ENCODE data around the gene LMCD1. TPM values are rescaled to one million over a fixed set of nuclear protein-coding genes. Genes with fewer than 3 reads are reported as not detected.

The LMCD1 gene
- polyA plus RNA-seq, 3 donors, result 0.09 to 0.51 TPM; not detected in 1

DNA sequence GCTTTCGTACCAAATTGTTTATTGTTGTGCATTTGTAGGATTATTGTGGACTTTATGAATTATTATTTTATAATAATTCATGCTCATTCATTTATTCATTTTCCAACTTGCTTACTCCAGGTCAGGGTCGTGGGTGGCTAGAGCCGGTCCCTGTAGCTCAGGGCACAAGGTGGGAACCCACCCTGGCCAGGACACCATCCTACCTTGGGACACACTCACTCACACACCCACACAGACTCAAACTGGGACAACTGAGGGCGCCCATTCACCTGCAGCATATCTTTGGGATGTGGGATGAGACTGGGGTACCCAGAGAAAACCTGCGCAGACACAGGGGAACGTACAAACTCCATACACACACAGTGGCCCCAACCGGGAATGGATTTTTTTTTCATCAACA lies 102.4 kb downstream of the LMCD1 start:
- no peak for DNase-seq
- Mint-ChIP-seq H3K4me1 (no peaks in the 10 kb centered on the region), H3K27ac (peak overlapping the region in 1 of 7 donors; percentile 11), H3K9me3 (no peaks in the 10 kb centered on the region), H3K27me3 (ENCODE audit: low read depth in 3 of 3) (peaks cover 0 to 2% (median 1%) of the 10 kb centered on the region in 3 donors), H3K4me3 (no peak overlapping the region), H3K36me3 (no peaks in the 10 kb centered on the region)
- H4K20me1 ChIP-seq (ENCODE audit: insufficient read depth, low read length), result no peaks in the 10 kb centered on the region
- TF ChIP-seq, protein P1, sequence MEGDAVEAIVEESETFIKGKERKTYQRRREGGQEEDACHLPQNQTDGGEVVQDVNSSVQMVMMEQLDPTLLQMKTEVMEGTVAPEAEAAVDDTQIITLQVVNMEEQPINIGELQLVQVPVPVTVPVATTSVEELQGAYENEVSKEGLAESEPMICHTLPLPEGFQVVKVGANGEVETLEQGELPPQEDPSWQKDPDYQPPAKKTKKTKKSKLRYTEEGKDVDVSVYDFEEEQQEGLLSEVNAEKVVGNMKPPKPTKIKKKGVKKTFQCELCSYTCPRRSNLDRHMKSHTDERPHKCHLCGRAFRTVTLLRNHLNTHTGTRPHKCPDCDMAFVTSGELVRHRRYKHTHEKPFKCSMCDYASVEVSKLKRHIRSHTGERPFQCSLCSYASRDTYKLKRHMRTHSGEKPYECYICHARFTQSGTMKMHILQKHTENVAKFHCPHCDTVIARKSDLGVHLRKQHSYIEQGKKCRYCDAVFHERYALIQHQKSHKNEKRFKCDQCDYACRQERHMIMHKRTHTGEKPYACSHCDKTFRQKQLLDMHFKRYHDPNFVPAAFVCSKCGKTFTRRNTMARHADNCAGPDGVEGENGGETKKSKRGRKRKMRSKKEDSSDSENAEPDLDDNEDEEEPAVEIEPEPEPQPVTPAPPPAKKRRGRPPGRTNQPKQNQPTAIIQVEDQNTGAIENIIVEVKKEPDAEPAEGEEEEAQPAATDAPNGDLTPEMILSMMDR (IDR thresholded peaks at IDR 0.05), result no peak
- H3K4me3 ChIP-seq (replicated peaks in 1 of 3; ENCODE audit: low read depth in 2 of 3, low read length in 3 of 3), result no peak overlapping the region
- H3K79me2 ChIP-seq (ENCODE audit: insufficient read depth, low read length), result no peaks in the 10 kb centered on the region
- intact Hi-C loops (cut with micrococcal nuclease), result no loop called here
- no peaks in the 10 kb centered on the region for H3K27me3 ChIP-seq (ENCODE audit: control insufficient read depth in 2 of 2, insufficient read depth in 2 of 2, low read length in 2 of 2)
- H3K9me3 ChIP-seq (replicated peaks in 1 of 2; ENCODE audit: control insufficient read depth in 1 of 2, insufficient read depth in 1 of 2, low read length in 2 of 2), result no peaks in the 10 kb centered on the region
- H3K4me2 ChIP-seq (replicated peaks; ENCODE audit: extremely low read depth, low read length, poor library complexity, severe bottlenecking), result no peak overlapping the region
- H3K4me1 ChIP-seq (ENCODE audit: control insufficient read depth in 1 of 2, insufficient read depth in 2 of 2, low read length in 2 of 2), result no peaks in the 10 kb centered on the region
- no peak overlapping the region for H2AFZ ChIP-seq (ENCODE audit: insufficient read depth, low read depth, low read length, poor library complexity, severe bottlenecking)
- no CpG with 5 or more reads among the region's 7 CpGs for WGBS (ENCODE audit: insufficient coverage)
- no peak overlapping the region for H3K9ac ChIP-seq (ENCODE audit: insufficient read depth, low read length, poor library complexity, severe bottlenecking)
- H3K36me3 ChIP-seq (replicated peaks in 1 of 2; ENCODE audit: control insufficient read depth in 1 of 2, insufficient read depth in 2 of 2, low read length in 2 of 2), result no peaks in the 10 kb centered on the region
- H3K27ac ChIP-seq (ENCODE audit: low read depth in 1 of 2, low read length in 2 of 2), result no peak overlapping the region

DNA sequence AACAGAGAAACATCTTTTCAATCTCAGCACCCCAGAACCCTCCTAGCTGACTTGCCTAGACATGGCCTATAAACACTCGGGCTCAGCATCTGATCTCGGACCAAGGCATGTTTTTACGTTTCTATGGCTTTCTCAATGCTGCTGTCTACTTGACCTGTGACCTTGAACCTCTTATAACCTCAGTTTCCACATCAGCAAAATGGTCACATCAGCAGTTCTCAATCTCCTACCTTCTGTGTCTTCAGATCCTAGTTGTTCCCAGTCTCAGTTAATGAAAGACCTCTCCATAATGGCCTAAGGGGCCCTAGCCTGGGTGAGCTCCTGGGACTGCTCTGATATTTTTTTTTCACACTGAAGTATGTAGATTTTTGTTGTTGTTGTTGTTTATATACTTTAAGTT lies 103.4 kb downstream of the LMCD1 start:
- Histone ChIP-seq H3K27me3 (ENCODE audit: control insufficient read depth in 2 of 2, insufficient read depth in 2 of 2, low read length in 2 of 2) (no peaks in the 10 kb centered on the region), H3K79me2 (ENCODE audit: insufficient read depth, low read length) (no peaks in the 10 kb centered on the region), H3K4me3 (replicated peaks in 1 of 3; ENCODE audit: low read depth in 2 of 3, low read length in 3 of 3) (no peak overlapping the region), H4K20me1 (ENCODE audit: insufficient read depth, low read length) (no peaks in the 10 kb centered on the region), H3K9me3 (replicated peaks in 1 of 2; ENCODE audit: control insufficient read depth in 1 of 2, insufficient read depth in 1 of 2, low read length in 2 of 2) (no peaks in the 10 kb centered on the region), H3K4me2 (replicated peaks; ENCODE audit: extremely low read depth, low read length, poor library complexity, severe bottlenecking) (no peak overlapping the region), H3K36me3 (replicated peaks in 1 of 2; ENCODE audit: control insufficient read depth in 1 of 2, insufficient read depth in 2 of 2, low read length in 2 of 2) (no peaks in the 10 kb centered on the region), H3K27ac (ENCODE audit: low read depth in 1 of 2, low read length in 2 of 2) (no peak overlapping the region), H3K4me1 (ENCODE audit: control insufficient read depth in 1 of 2, insufficient read depth in 2 of 2, low read length in 2 of 2) (no peaks in the 10 kb centered on the region), H3K9ac (ENCODE audit: insufficient read depth, low read length, poor library complexity, severe bottlenecking) (no peak overlapping the region), H2AFZ (ENCODE audit: insufficient read depth, low read depth, low read length, poor library complexity, severe bottlenecking) (no peak overlapping the region)
- H3K27me3 Mint-ChIP-seq (ENCODE audit: low read depth in 3 of 3), result peaks cover 0 to 1% (median 0%) of the 10 kb centered on the region in 3 donors
- no peak for DNase-seq
- no peaks in the 10 kb centered on the region for H3K4me1 Mint-ChIP-seq
- H3K9me3 Mint-ChIP-seq, result no peaks in the 10 kb centered on the region
- intact Hi-C loops (cut with micrococcal nuclease), result no loop called here
- no peak overlapping the region for H3K4me3 Mint-ChIP-seq
- no peak overlapping the region for H3K27ac Mint-ChIP-seq
- WGBS (ENCODE audit: insufficient coverage), result 90% methylated on average over 3 of the region's 3 CpGs
- H3K36me3 Mint-ChIP-seq, result no peaks in the 10 kb centered on the region
- TF ChIP-seq, protein P1 (IDR thresholded peaks at IDR 0.05), result no peak

All from CD14-positive monocyte (primary cell).